HCT116 (cell line): ENCODE measurements around the gene G2E3. TPM values are rescaled to one million over a fixed set of nuclear protein-coding genes. Genes with fewer than 3 reads are reported as not detected.

Source experiments
- ATAC-seq: fragments of 200-7000 bp; cut with Tn5 transposase; 2 replicates; pipeline ENCODE4 v1.9.1; 2020; ENCODE audit warnings: mild to moderate bottlenecking, moderate library complexity
- BruUV-seq: library from RNA; stranded (reverse); fragments of 400-500 nt; replicated peaks from 2 replicates; lab custom pipeline; 2021; lab: Mats Ljungman, UMichigan
- CTCF ChIA-PET: fragments of 300-600 bp; sonication (Branson Sonifier 250); formaldehyde crosslinking; loops from one replicate; lab custom pipeline; 2021; ENCODE audit warnings: antibody characterized with exemption; lab: Charles Lee
- POLR2A ChIA-PET: fragments of 300-600, 350-600 bp; sonication (Branson Sonifier 250); formaldehyde crosslinking; loops from one replicate; lab custom pipeline; 2021; ENCODE audit warnings: antibody characterized with exemption; lab: Charles Lee
- RAD21 ChIA-PET, 2 experiments: fragments of 300-600 bp; sonication (Branson Sonifier 250); formaldehyde crosslinking; loops; one replicate each; lab custom pipeline; 2023; ENCODE audit warnings: low total read pairs in 2 of 2; ENCODE audit not compliant: uncharacterized antibody in 2 of 2, unreplicated experiment in 2 of 2, low non-redundant PET in 1 of 2; lab: Charles Lee
- DNase-seq: peaks from one replicate; pipeline ENCODE4 v3.0.0-alpha.2; 2010; ENCODE audit warnings: low read depth, low spot score
- H2AFZ ChIP-seq: fragments of 200-600 bp; shearing (Covaris generic), sonication (generic); 2 replicates; pipeline ENCODE4 v1.6.1; 2017; ENCODE audit warnings: low read depth, mixed run types, mixed read lengths, antibody characterized with exemption, low read length; ENCODE audit not compliant: poor library complexity, severe bottlenecking
- H3K27ac ChIP-seq: 2 replicates; pipeline ENCODE4 v1.5.1; 2012; ENCODE audit warnings: low read depth, low read length
- H3K27me3 ChIP-seq: fragments of 200-600 bp; sonication (generic); 2 replicates; pipeline ENCODE4 v1.6.1; 2016; ENCODE audit warnings: mixed run types, low read length, mixed read lengths; ENCODE audit not compliant: insufficient read depth
- H3K36me3 ChIP-seq, 2 experiments: fragments of 200-500 bp in 1 of 2; fragments of 200-600 bp in 1 of 2; sonication (Bioruptor generic) in 1 of 2; sonication (generic) in 1 of 2; 2 replicates each; pipeline versions ENCODE4 v1.5.1 to v1.6.1; 2014 to 2016; ENCODE audit warnings: low read length in 2 of 2, inconsistent platforms in 1 of 2, mixed read lengths in 1 of 2, mixed run types in 1 of 2; ENCODE audit not compliant: insufficient read depth in 2 of 2, control insufficient read depth in 1 of 2
- H3K4me1 ChIP-seq, 2 experiments: fragments of 200-600 bp in 1 of 2; sonication (generic) in 1 of 2; 2 replicates each; pipeline versions ENCODE4 v1.5.1 to v1.6.1; 2012 to 2017; ENCODE audit warnings: low read length in 2 of 2, inconsistent platforms in 1 of 2, mild to moderate bottlenecking in 1 of 2, mixed read lengths in 1 of 2, mixed run types in 1 of 2, moderate library complexity in 1 of 2; ENCODE audit not compliant: insufficient read depth in 2 of 2, control insufficient read depth in 1 of 2
- H3K4me2 ChIP-seq: fragments of 200-600 bp; sonication (generic); 2 replicates; pipeline ENCODE4 v1.6.1; 2017; ENCODE audit warnings: mixed run types, low read length, mixed read lengths
- H3K4me3 ChIP-seq, 2 experiments: fragments of 200-600 bp in 1 of 2; sonication (generic) in 1 of 2; replicated peaks in 1 of 2; 2 replicates each; pipeline ENCODE4 v1.5.1; 2011 to 2016; ENCODE audit warnings: low read length in 2 of 2, control low read depth in 1 of 2, low read depth in 1 of 2, mild to moderate bottlenecking in 1 of 2, mixed read lengths in 1 of 2, mixed run types in 1 of 2
- H3K79me2 ChIP-seq: fragments of 200-600 bp; sonication (generic); 2 replicates; pipeline ENCODE4 v1.6.1; 2017; ENCODE audit warnings: mild to moderate bottlenecking, mixed run types, low read length, moderate library complexity, mixed read lengths; ENCODE audit not compliant: insufficient read depth
- H3K9ac ChIP-seq: fragments of 200-600 bp; sonication (generic); 2 replicates; pipeline ENCODE4 v1.6.1; 2016; ENCODE audit warnings: low read length, mixed read lengths
- H3K9me2 ChIP-seq: fragments of 200-600 bp; sonication (generic), shearing (Covaris generic); 2 replicates; pipeline ENCODE4 v1.6.1; 2017; ENCODE audit warnings: mixed run types, mild to moderate bottlenecking, moderate library complexity; ENCODE audit not compliant: insufficient read depth
- H3K9me3 ChIP-seq, 2 experiments: fragments of 200-500 bp in 1 of 2; fragments of 200-600 bp in 1 of 2; sonication (Bioruptor generic) in 1 of 2; sonication (generic) in 1 of 2; 2 replicates each; pipeline ENCODE4 v1.6.1; 2014 to 2017; ENCODE audit warnings: low read length in 2 of 2, mixed read lengths in 2 of 2, inconsistent platforms in 1 of 2, low read depth in 1 of 2, mild to moderate bottlenecking in 1 of 2, mixed run types in 1 of 2, moderate library complexity in 1 of 2; ENCODE audit not compliant: control insufficient read depth in 1 of 2, insufficient read depth in 1 of 2
- H4K20me1 ChIP-seq: fragments of 200-600 bp; sonication (generic), shearing (Covaris generic); 2 replicates; pipeline ENCODE4 v1.6.1; 2017; ENCODE audit warnings: mixed run types, mild to moderate bottlenecking, moderate library complexity; ENCODE audit not compliant: insufficient read depth
- ATF3 ChIP-seq: IDR thresholded peaks from 2 replicates; pipeline ENCODE4 v1.6.1; 2012
- CEBPB ChIP-seq: IDR thresholded peaks from 2 replicates; pipeline ENCODE4 v1.6.1; 2012; ENCODE audit warnings: low read depth
- CTCF ChIP-seq, 3 experiments: fragments of 200-600 bp in 1 of 3; sonication (generic) in 1 of 3; IDR thresholded peaks in 2 of 3; conservative IDR thresholded peaks in 1 of 3; 2 replicates each; pipeline ENCODE4 v1.5.1; 2012 to 2017; ENCODE audit warnings: low read depth in 2 of 3, low read length in 2 of 3, antibody characterized with exemption in 1 of 3, borderline replicate concordance in 1 of 3, control low read depth in 1 of 3, mild to moderate bottlenecking in 1 of 3, mixed read lengths in 1 of 3, mixed run types in 1 of 3, moderate library complexity in 1 of 3; ENCODE audit not compliant: insufficient read depth in 1 of 3
- ELF1 ChIP-seq: IDR thresholded peaks from 2 replicates; pipeline ENCODE4 v1.6.1; 2012; ENCODE audit warnings: low read depth, borderline replicate concordance
- EZH2 ChIP-seq: fragments of 200-600 bp; sonication (generic); IDR thresholded peaks from 2 replicates; pipeline ENCODE4 v1.6.1; 2017; ENCODE audit warnings: antibody characterized with exemption, mixed run types
- EZH2phosphoT487 ChIP-seq: fragments of 200-600 bp; IDR thresholded peaks from 2 replicates; pipeline ENCODE4 v1.6.1; 2018; ENCODE audit warnings: antibody characterized with exemption, borderline replicate concordance
- FOSL1 ChIP-seq: IDR thresholded peaks from 2 replicates; pipeline ENCODE4 v1.6.1; 2012; ENCODE audit warnings: low read depth
- JUND ChIP-seq: IDR thresholded peaks from 2 replicates; pipeline ENCODE4 v1.6.1; 2012
- POLR2AphosphoS5 ChIP-seq: IDR thresholded peaks from 2 replicates; pipeline ENCODE4 v1.6.1; 2011; ENCODE audit warnings: mild to moderate bottlenecking, low read depth, low read length, moderate library complexity
- RAD21 ChIP-seq: IDR thresholded peaks from 2 replicates; pipeline ENCODE4 v1.6.1; 2012; ENCODE audit warnings: low read depth, mild to moderate bottlenecking
- SIN3A ChIP-seq: IDR thresholded peaks from 2 replicates; pipeline ENCODE4 v1.6.1; 2012; ENCODE audit warnings: low read depth
- SP1 ChIP-seq: IDR thresholded peaks from 2 replicates; pipeline ENCODE4 v1.6.1; 2012; ENCODE audit warnings: low read depth
- ZBTB33 ChIP-seq: IDR thresholded peaks from 2 replicates; pipeline ENCODE4 v1.6.1; 2011; ENCODE audit warnings: mild to moderate bottlenecking, low read length, moderate library complexity; ENCODE audit not compliant: insufficient replicate concordance; ENCODE audit errors: extremely low read depth
- ZFX ChIP-seq: fragments of 450-650 bp; IDR thresholded peaks from 2 replicates; pipeline ENCODE4 v1.6.1; 2017
- ZNF274 ChIP-seq: fragments of 200-500 bp; sonication (Bioruptor generic); IDR thresholded peaks from 2 replicates; pipeline ENCODE4 v1.6.1; 2014; ENCODE audit warnings: mild to moderate bottlenecking, low read depth, low read length, inconsistent platforms
- intact Hi-C: fragments of 100-400 bp; cut with micrococcal nuclease; formaldehyde crosslinking; loops from 2 replicates; pipeline ENCODE4 v1.10.0; 2022
- total RNA-seq: library from RNA; stranded (reverse); gene quantifications from one replicate; pipeline ENCODE4 v1.2.1, GENCODE V29; 2021; ENCODE audit not compliant: unreplicated experiment

The G2E3 gene
- total RNA-seq, 1 experiment from 2014 or later = 47.0 TPM

DNA sequence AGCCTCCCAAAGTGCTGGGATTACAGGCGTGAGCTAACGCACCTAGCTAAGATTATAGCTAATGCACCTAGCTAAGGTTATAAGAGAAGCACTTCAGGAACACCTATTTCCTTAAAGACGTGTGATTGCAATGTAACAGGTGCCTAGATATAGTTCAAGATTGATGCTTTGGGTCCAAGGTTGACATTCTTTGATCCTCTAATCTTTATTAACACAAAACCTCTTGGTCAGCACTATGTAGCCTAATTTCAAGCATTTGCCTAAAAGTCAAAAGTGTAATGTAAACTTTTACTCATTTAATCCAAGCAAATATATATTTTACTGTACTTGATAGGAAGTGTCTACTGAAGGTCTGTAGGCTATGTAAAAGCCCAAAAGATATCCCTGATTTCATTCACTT lies 99.7 kb downstream of the G2E3 start:
- ChIA-PET CTCF (no interaction called here), RAD21 (no interaction called here), POLR2A (no interaction called here)
- no peak overlapping the region for H3K9ac ChIP-seq
- DNase-seq (no peak), ATAC-seq (no peak)
- no peaks in the 10 kb centered on the region for H3K9me3 ChIP-seq
- no peak overlapping the region for H3K4me3 ChIP-seq
- no peak overlapping the region for H3K27ac ChIP-seq
- no peaks in the 10 kb centered on the region for H4K20me1 ChIP-seq
- 0 out of 4 replicates have a peak, but pooled peaks cover 0 to 10% of the 10 kb centered on the region in 2 experiments for H3K36me3 ChIP-seq
- no peak overlapping the region for H2AFZ ChIP-seq
- H3K79me2 ChIP-seq = peaks cover 6% of the 10 kb centered on the region; the same call in 1 of the 2 replicates
- H3K27me3 ChIP-seq = no peaks in the 10 kb centered on the region
- BruUV-seq = no TSS peak
- no peak for TF ChIP-seq ZFX
- TF ChIP-seq SP1 = no peak
- TF ChIP-seq FOSL1 = no peak
- TF ChIP-seq RAD21 = no peak
- TF ChIP-seq ZBTB33 = no peak
- no peaks in the 10 kb centered on the region for H3K9me2 ChIP-seq
- intact Hi-C loops = loop anchor here (5.0 kb wide), 1 partner anchor 424 kb away; no protein-coding TSS in a partner anchor
- H3K4me1 ChIP-seq = no peaks in the 10 kb centered on the region
- no peak overlapping the region for H3K4me2 ChIP-seq

DNA sequence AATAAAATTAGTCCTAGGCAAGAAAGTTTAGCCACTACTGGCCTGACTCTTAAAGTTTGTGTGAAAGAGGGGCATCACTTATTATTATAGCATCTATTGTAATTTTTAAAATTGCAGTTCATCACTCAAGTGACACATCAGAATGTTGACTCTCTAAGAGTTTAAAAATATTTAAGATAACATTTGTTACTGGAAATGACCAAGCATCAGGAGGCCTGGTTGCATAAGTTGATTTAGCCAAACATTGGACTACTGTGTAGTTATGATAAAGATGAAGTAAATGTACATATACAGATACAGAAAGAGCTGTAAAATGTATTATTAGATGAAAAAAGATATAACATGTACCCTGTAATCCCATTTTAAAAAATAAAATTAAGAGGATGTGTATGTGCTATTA lies 110.6 kb downstream of the G2E3 start:
- Histone ChIP-seq H3K27ac (no peak overlapping the region), H2AFZ (no peak overlapping the region), H3K9me3 (no peaks in the 10 kb centered on the region), H3K4me3 (no peak overlapping the region), H3K9ac (no peak overlapping the region), H3K36me3 (peaks cover 0 to 2% of the 10 kb centered on the region in 2 experiments; a peak in 1 of 4 replicates), H3K27me3 (no peaks in the 10 kb centered on the region), H3K4me1 (no peaks in the 10 kb centered on the region), H4K20me1 (no peaks in the 10 kb centered on the region), H3K79me2 (no peaks in the 10 kb centered on the region), H3K4me2 (no peak overlapping the region), H3K9me2 (no peaks in the 10 kb centered on the region; the same call in 1 of the 2 replicates)
- ChIA-PET POLR2A (no interaction called here), RAD21 (no interaction called here), CTCF (no interaction called here)
- DNase-seq (no peak), ATAC-seq (no peak)
- intact Hi-C loops = no loop called here
- BruUV-seq = no TSS peak
- no peak for TF ChIP-seq EZH2phosphoT487
- no peak for TF ChIP-seq EZH2
- no peak for TF ChIP-seq CEBPB
- no peak for TF ChIP-seq POLR2AphosphoS5
- TF ChIP-seq CTCF (IDR thresholded peaks at IDR 0.05 in 2 of 3, conservative IDR thresholded peaks at IDR 0.05 in 1 of 3; ENCODE audit: borderline replicate concordance in 1 of 3, insufficient read depth in 1 of 3, low read depth in 2 of 3, low read length in 2 of 3) = no peak
- TF ChIP-seq FOSL1 = no peak
- no peak for TF ChIP-seq ZNF274
- TF ChIP-seq ZBTB33 = no peak
- TF ChIP-seq JUND = no peak
- TF ChIP-seq SIN3A = no peak
- TF ChIP-seq ELF1 = no peak
- no peak for TF ChIP-seq ATF3
- TF ChIP-seq RAD21 = no peak
